Limb (tissue), 2 donors: ENCODE data around the gene ABCD2.
A peak's percentile ranks its signal among the peaks of the same experiment; 100 is the strongest.
"Not testable (repeated sequence)": the region's sequence is repeated elsewhere in the genome, so short reads cannot be mapped to it uniquely, and the experiment has no call there.

Experiments
- DNase-seq, 2 donors: peaks; one replicate each; pipeline ENCODE4 v3.0.0-alpha.2; 2016; ENCODE audit errors: extremely low spot score in 2 of 2

Gene ABCD2

DNA sequence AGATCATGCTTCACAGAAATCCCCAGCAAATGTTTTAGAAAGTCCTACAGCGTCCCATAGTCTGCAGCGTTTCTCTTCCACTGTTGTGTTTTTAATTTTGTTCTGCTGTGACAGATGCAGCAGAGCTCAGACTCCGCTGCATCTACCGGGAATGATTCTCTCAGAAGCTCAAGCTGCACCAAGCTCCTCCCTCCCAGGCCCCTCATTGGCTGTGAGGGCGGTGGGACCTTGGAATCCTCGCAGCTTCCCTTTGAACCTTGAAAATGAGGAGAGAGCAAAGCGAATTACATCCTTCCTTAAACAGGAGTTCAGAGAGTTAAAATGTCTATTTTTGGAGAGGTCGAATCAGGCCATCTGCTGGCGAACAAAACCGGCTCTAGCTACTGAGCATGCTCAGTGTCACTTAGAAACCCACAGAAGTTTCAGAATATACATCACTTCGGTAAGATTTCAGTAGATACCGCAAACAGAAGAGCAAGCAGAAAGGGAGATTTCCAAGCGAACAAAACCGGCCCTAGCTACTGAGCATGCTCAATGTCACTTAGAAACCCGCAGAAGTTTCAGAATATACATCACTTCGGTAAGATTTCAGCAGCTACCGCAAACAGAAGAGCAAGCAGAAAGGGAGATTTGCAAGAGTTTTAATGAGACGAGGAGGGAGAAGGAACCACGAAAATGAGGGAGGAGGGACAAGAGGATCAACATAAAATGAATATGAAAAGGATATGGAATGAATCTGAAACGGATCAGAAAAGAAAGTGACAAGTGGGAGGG lies at the start of gene ABCD2:
TSS of gene ABCD2 (minus strand) at position 144 of the 774 bp plus-strand sequence. CDS start 188 bp downstream, outside the sequence.
- DNase-seq = peak; percentile 79 to 82

DNA sequence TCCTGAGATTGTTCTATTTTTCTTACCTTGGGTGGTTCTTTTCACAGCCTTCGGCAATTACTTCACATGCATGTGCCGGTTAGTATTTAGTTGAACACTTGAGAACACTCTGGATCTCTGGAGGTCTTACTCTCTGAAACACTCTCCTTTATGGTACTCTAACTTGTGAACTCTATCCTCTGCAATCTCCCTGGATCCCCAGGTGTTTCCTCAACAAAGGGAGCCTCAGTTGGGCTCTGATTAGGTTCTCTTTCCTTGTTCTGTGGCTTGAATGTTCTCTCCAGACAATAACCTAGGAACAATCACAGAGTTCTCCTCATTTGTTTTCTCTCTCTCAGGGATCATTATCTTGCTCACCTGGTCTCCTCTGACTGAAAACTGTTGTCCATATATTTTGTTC lies 40.5 kb upstream of the ABCD2 start:
- DNase-seq = no peak

- no peak for DNase-seq
Measured at GRCh38 chr12:39647383-39647782, 27.8 kb upstream of the ABCD2 start.

DNA sequence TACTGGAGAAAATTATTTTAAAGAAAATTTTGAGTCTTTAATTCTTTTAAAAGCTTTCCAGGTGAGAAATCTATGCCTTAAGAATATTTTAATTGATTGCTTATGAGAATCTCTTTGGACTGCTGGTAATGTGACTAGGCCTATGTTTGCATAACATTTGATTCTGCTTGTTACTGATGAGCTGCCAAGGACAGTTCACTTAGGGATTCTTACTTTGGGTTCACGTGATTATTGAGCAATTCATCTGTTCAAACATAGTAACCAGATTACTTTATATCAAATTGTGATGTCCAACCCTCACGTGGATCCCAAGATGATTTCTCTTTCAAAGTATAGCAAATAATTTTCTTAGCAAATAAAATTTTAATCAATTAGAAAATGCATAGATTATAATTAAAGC lies 27.4 kb upstream of the ABCD2 start:
- no peak for DNase-seq

- no peak for DNase-seq
Measured at GRCh38 chr12:39643052-39643451, 23.4 kb upstream of the ABCD2 start.

DNA sequence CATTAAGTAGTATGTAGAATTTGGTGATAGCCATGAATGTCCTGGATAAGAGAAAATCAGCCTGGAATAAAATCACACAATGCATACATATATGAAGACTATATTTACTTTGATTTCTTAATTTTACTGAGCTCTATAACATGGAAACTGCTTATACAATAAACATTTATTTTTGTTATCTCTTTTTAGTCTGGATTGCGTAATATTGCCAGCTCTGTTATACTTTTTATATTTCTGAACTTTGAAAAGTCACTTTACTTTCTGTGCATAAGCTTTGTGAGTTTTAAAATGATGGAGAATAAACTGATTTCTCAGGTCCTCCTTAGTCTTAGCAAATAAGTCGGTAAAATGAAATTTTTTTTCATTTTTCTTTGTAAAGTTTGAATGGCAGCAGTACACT lies 19.2 kb upstream of the ABCD2 start:
- DNase-seq = no peak

DNA sequence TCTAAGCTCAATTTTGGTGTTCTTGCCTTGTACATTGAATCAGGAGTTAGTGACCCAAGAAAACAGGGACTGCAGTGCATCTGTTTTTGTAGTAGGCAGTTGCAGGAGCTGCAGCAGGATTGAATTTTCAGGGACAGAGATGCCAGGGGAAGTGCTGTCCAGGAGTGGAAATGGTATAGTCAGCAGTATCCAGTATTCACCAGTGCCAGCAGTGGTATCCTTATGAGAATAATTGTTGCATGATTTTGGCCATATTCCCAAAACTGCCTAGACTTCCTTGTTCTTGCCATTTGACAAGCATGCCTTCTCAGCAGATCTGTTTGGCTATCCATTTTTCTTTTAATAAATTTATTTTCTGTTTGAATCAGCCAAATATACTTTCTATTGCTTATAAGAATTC lies 18.6 kb upstream of the ABCD2 start:
- no peak for DNase-seq

- DNase-seq = no peak
Measured at GRCh38 chr12:39632670-39633069, 13.1 kb upstream of the ABCD2 start.

GRCh38 chr12:39628836-39629235 lies 9.2 kb upstream of the ABCD2 start:
- DNase-seq = no peak

GRCh38 chr12:39627914-39628313 lies 8.3 kb upstream of the ABCD2 start:
- DNase-seq = no peak

GRCh38 chr12:39626033-39626814 lies 6.6 kb upstream of the ABCD2 start:
- DNase-seq = no peak

DNA sequence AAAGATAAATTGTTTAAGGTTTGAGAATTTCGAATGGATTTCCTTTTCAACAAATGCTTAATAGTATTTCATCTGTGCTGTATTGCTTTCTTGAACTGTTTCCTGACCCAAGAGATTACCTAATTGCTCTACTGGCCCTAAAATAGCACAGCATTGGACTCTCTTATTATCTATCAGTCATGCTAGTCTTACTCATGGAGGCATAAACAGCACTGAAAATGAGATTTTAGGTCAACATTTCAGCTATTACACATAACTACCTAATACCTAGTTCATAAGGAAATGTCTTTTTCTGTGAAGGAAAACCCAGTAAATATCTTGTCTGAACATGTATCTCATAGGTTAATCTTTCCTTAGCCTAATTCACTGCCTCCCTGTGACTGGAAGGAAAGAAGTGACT lies 4.3 kb upstream of the ABCD2 start:
- no peak for DNase-seq

- DNase-seq = not testable (repeated sequence)
Measured at GRCh38 chr12:39623160-39623559, 3.6 kb upstream of the ABCD2 start.

GRCh38 chr12:39622306-39622705 lies 2.7 kb upstream of the ABCD2 start:
- no peak for DNase-seq

- DNase-seq = no peak
Measured at GRCh38 chr12:39621670-39622069, 2.1 kb upstream of the ABCD2 start.

DNA sequence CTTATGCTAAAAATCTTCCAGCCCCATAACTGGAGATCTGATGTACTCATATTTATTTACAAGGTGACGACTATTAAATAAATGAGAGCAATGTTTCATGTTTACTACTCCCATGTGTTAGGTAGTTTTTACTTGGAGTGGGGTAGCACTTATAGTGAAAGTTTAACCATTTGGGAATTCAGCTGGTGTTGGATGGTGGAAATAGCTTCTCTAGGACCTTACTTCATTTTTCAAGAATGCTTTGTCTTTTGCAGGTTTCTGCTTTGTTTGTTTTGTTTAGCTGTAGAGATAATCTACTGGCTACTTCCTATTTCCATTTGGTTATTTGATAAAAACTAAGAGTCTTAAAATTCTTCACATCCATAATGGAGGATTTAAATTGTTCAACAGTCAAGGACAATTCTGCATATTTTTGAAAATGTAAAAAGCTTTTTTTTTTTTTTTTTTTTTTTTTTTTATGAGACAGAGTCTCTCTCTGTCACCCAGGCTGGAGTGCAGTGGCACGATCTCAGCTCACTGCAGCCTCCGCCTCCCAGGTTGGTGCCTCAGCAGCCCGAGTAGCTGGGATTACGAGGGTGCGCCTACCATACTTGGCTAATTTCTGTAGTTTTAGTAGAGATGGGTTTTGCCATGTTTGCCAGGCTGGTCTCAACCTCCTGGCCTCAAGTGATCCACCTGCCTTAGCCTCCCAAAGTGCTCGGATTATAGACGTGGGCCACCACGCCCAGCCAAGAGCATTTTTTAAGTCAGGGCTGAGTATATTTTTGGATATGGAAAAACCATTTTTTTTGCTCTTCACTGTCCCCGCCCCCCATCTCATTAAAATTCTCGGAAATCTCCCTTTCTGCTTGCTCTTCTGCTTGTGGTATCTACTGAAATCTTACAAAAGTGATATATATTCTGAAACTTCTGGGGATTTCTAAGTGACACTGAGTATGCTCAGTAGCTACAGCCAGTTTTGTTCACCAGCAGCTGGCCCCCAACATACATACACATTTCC lies 1.4 kb upstream of the ABCD2 start:
- DNase-seq = no peak

GRCh38 chr12:39619316-39619659 lies 315 bp downstream of the ABCD2 start:
- no peak for DNase-seq

DNA sequence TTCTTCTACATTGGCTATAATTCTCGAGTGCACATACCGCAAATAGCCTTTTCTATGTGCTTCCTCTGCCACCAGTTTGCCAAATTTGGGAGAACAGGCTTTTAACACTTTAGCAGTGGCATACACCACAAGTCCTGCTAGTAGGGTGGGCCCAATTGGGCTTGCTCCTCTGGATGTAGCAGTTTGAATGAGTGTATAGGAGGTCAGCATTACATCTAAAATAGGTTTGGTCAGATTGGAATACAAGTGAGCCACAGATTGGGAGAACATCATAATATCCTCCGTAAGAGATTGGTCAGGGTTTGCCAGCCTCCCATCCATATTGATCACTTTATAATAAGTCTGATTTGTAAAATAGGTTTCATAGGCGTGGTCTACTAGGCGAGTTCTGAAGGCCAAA lies 902 bp downstream of the ABCD2 start:
- DNase-seq = no peak

GRCh38 chr12:39617887-39618286 lies 1.7 kb downstream of the ABCD2 start:
- no peak for DNase-seq

- no peak for DNase-seq
Measured at GRCh38 chr12:39616666-39617065, 2.9 kb downstream of the ABCD2 start.

DNA sequence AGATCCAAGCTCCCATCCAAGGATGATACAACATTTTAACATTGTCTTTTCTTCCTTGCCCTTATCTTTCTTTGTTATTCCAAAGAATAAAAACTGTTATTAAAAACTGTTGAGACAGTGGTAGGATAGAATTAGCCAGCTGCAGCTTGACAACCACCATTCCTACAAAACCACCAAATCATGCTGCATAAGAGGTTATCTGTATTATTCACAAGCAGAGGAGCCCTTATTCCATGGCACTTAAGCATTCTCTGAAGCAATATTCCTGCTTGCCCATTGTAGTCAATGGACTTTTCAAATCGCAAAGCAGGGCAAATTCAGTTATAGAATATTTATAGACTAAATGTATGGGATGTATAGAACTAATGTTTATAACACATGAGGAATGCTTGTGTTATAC lies 3.4 kb downstream of the ABCD2 start:
- no peak for DNase-seq

DNA sequence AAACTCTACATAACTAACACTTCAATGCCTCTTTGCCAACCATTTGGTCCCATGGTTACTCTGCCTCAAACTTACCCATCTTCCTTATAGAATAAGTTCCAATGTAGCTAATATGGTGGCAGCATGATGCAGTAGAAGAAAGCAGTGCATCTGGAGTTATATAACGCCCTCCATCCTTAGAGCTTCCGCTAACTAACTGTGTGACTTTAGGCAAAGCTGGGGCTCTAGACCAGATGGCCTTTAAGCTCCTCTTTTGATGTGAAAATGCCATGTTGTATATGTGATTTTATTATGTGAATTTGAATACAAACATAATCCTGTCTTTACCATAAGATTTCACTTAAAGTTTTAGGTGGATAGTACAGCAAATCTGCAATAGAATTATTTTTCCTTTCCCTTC lies 6.1 kb downstream of the ABCD2 start:
- DNase-seq = no peak
